ENCODE results near the gene MRPL41.
A peak's percentile ranks its signal among the peaks of the same experiment; 100 is the strongest.

The MRPL41 gene

GRCh38 chr9:137555179-137555578 lies 3.5 kb downstream of the MRPL41 start:
- H3K36me3 ChIP-seq (replicated peaks in 1 of 2; ENCODE audit: control insufficient read depth in 2 of 2, insufficient read depth in 2 of 2, low read length in 2 of 2) = peaks cover 32 to 62% of the 10 kb centered on the region in 2 donors
- H3K4me2 ChIP-seq (ENCODE audit: insufficient read depth, low read length, poor library complexity, severe bottlenecking) = peak overlapping the region; percentile 2
- no peak overlapping the region for H3K9ac ChIP-seq (ENCODE audit: low read depth, low read length, poor library complexity)
- H4K91ac ChIP-seq (ENCODE audit: low read depth, low read length, poor library complexity) = no peak overlapping the region
- no peak overlapping the region for H2BK15ac ChIP-seq (ENCODE audit: low read length)
- no peak overlapping the region for H3K23ac ChIP-seq (ENCODE audit: low read depth, low read length, poor library complexity)
- H3K18ac ChIP-seq (ENCODE audit: low read length) = no peak overlapping the region
- no peak overlapping the region for H2BK120ac ChIP-seq (ENCODE audit: low read depth, low read length)
- no peak overlapping the region for H2BK12ac ChIP-seq (ENCODE audit: low read length)
- H3K14ac ChIP-seq (ENCODE audit: low read length) = no peak overlapping the region
- no peak overlapping the region for H3K4ac ChIP-seq (ENCODE audit: low read length)
- H3K27ac ChIP-seq (replicated peaks; ENCODE audit: low read length) = no peak overlapping the region
- H3K4me3 ChIP-seq (ENCODE audit: low read length in 2 of 2) = peak overlapping the region in 1 of 2 donors; percentile 53
- H3K79me1 ChIP-seq (ENCODE audit: low read depth, low read length) = peaks cover 5% of the 10 kb centered on the region
- WGBS, 2 donors (ENCODE audit: extremely low coverage in 2 of 2, insufficient read length in 2 of 2, insufficient replicate concordance in 1 of 2) = no CpG with 5 or more reads among the region's 10 CpGs
- no peak for DNase-seq (ENCODE audit: low spot score)
- no peak overlapping the region for H4K8ac ChIP-seq (ENCODE audit: low read depth, low read length)
- no peak overlapping the region for H2AK5ac ChIP-seq (ENCODE audit: low read depth, low read length)
- H3K4me1 ChIP-seq (ENCODE audit: control insufficient read depth in 2 of 2, insufficient read depth in 1 of 2, low read depth in 1 of 2, low read length in 2 of 2) = peaks cover 2 to 7% of the 10 kb centered on the region in 2 donors
- H2AFZ ChIP-seq (ENCODE audit: low read length) = no peak overlapping the region
- no peak overlapping the region for H2BK5ac ChIP-seq (ENCODE audit: low read length)
- H3K27me3 ChIP-seq (ENCODE audit: control insufficient read depth in 3 of 3, insufficient read depth in 3 of 3, low read depth in 1 of 3, low read length in 3 of 3) = no peaks in the 10 kb centered on the region
- H3K9me3 ChIP-seq (replicated peaks in 1 of 2; ENCODE audit: control insufficient read depth in 2 of 2, insufficient read depth in 1 of 2, low read depth in 1 of 2, low read length in 2 of 2) = peaks cover 0 to 2% of the 10 kb centered on the region in 2 donors

- H3K4me3 ChIP-seq (ENCODE audit: low read length in 2 of 2) = peak overlapping the region in 1 of 2 donors; percentile 12
- no peak overlapping the region for H2BK5ac ChIP-seq (ENCODE audit: low read length)
- no peak overlapping the region for H3K9ac ChIP-seq (ENCODE audit: low read depth, low read length, poor library complexity)
- H2BK12ac ChIP-seq (ENCODE audit: low read length) = no peak overlapping the region
- no peak overlapping the region for H3K4me2 ChIP-seq (ENCODE audit: insufficient read depth, low read length, poor library complexity, severe bottlenecking)
- H3K14ac ChIP-seq (ENCODE audit: low read length) = no peak overlapping the region
- DNase-seq (ENCODE audit: low spot score) = no peak
- H3K79me1 ChIP-seq (ENCODE audit: low read depth, low read length) = peaks cover 5% of the 10 kb centered on the region
- H3K27me3 ChIP-seq (ENCODE audit: control insufficient read depth in 3 of 3, insufficient read depth in 3 of 3, low read depth in 1 of 3, low read length in 3 of 3) = no peaks in the 10 kb centered on the region
- no peak overlapping the region for H3K4ac ChIP-seq (ENCODE audit: low read length)
- H2BK15ac ChIP-seq (ENCODE audit: low read length) = no peak overlapping the region
- no peak overlapping the region for H4K8ac ChIP-seq (ENCODE audit: low read depth, low read length)
- H3K27ac ChIP-seq (replicated peaks; ENCODE audit: low read length) = no peak overlapping the region
- peaks cover 0 to 2% of the 10 kb centered on the region in 2 donors for H3K9me3 ChIP-seq (replicated peaks in 1 of 2; ENCODE audit: control insufficient read depth in 2 of 2, insufficient read depth in 1 of 2, low read depth in 1 of 2, low read length in 2 of 2)
- H2BK120ac ChIP-seq (ENCODE audit: low read depth, low read length) = no peak overlapping the region
- H4K91ac ChIP-seq (ENCODE audit: low read depth, low read length, poor library complexity) = no peak overlapping the region
- no peak overlapping the region for H2AK5ac ChIP-seq (ENCODE audit: low read depth, low read length)
- H3K36me3 ChIP-seq (replicated peaks in 1 of 2; ENCODE audit: control insufficient read depth in 2 of 2, insufficient read depth in 2 of 2, low read length in 2 of 2) = peaks cover 32 to 68% of the 10 kb centered on the region in 2 donors
- H3K4me1 ChIP-seq (ENCODE audit: control insufficient read depth in 2 of 2, insufficient read depth in 1 of 2, low read depth in 1 of 2, low read length in 2 of 2) = peaks cover 2 to 5% of the 10 kb centered on the region in 2 donors
- no peak overlapping the region for H3K23ac ChIP-seq (ENCODE audit: low read depth, low read length, poor library complexity)
- no peak overlapping the region for H3K18ac ChIP-seq (ENCODE audit: low read length)
- H2AFZ ChIP-seq (ENCODE audit: low read length) = no peak overlapping the region
- no CpG with 5 or more reads among the region's 24 CpGs for WGBS, 2 donors (ENCODE audit: extremely low coverage in 2 of 2, insufficient read length in 2 of 2, insufficient replicate concordance in 1 of 2)
Measured at GRCh38 chr9:137556069-137556838, 4.6 kb downstream of the MRPL41 start.

- Histone ChIP-seq H3K14ac (ENCODE audit: low read length) (no peak overlapping the region), H3K27me3 (ENCODE audit: control insufficient read depth in 3 of 3, insufficient read depth in 3 of 3, low read depth in 1 of 3, low read length in 3 of 3) (no peaks in the 10 kb centered on the region), H3K23ac (ENCODE audit: low read depth, low read length, poor library complexity) (no peak overlapping the region), H3K9ac (ENCODE audit: low read depth, low read length, poor library complexity) (no peak overlapping the region), H2AK5ac (ENCODE audit: low read depth, low read length) (no peak overlapping the region), H2BK5ac (ENCODE audit: low read length) (no peak overlapping the region), H3K9me3 (replicated peaks in 1 of 2; ENCODE audit: control insufficient read depth in 2 of 2, insufficient read depth in 1 of 2, low read depth in 1 of 2, low read length in 2 of 2) (peaks cover 0 to 2% of the 10 kb centered on the region in 2 donors), H4K8ac (ENCODE audit: low read depth, low read length) (no peak overlapping the region), H2BK120ac (ENCODE audit: low read depth, low read length) (no peak overlapping the region), H4K91ac (ENCODE audit: low read depth, low read length, poor library complexity) (no peak overlapping the region), H2BK12ac (ENCODE audit: low read length) (no peak overlapping the region), H3K18ac (ENCODE audit: low read length) (no peak overlapping the region), H3K4me1 (ENCODE audit: control insufficient read depth in 2 of 2, insufficient read depth in 1 of 2, low read depth in 1 of 2, low read length in 2 of 2) (no peaks in the 10 kb centered on the region), H3K79me1 (ENCODE audit: low read depth, low read length) (peaks cover 2% of the 10 kb centered on the region), H3K36me3 (replicated peaks in 1 of 2; ENCODE audit: control insufficient read depth in 2 of 2, insufficient read depth in 2 of 2, low read length in 2 of 2) (peaks cover 33 to 76% of the 10 kb centered on the region in 2 donors), H3K27ac (replicated peaks; ENCODE audit: low read length) (no peak overlapping the region), H2BK15ac (ENCODE audit: low read length) (no peak overlapping the region), H3K4me3 (ENCODE audit: low read length in 2 of 2) (no peak overlapping the region), H3K4ac (ENCODE audit: low read length) (no peak overlapping the region), H2AFZ (ENCODE audit: low read length) (no peak overlapping the region), H3K4me2 (ENCODE audit: insufficient read depth, low read length, poor library complexity, severe bottlenecking) (no peak overlapping the region)
- DNase-seq (ENCODE audit: low spot score) = no peak
- WGBS, 2 donors (ENCODE audit: extremely low coverage in 2 of 2, insufficient read length in 2 of 2, insufficient replicate concordance in 1 of 2) = no CpG with 5 or more reads among the region's 4 CpGs
Measured at GRCh38 chr9:137558127-137558526, 6.4 kb downstream of the MRPL41 start.

- H2BK12ac ChIP-seq (ENCODE audit: low read length) = no peak overlapping the region
- no peak overlapping the region for H4K91ac ChIP-seq (ENCODE audit: low read depth, low read length, poor library complexity)
- H3K4ac ChIP-seq (ENCODE audit: low read length) = no peak overlapping the region
- H3K79me1 ChIP-seq (ENCODE audit: low read depth, low read length) = peaks cover 3% of the 10 kb centered on the region
- H2BK15ac ChIP-seq (ENCODE audit: low read length) = no peak overlapping the region
- no peak overlapping the region for H3K23ac ChIP-seq (ENCODE audit: low read depth, low read length, poor library complexity)
- peaks cover 0 to 2% of the 10 kb centered on the region in 2 donors for H3K9me3 ChIP-seq (replicated peaks in 1 of 2; ENCODE audit: control insufficient read depth in 2 of 2, insufficient read depth in 1 of 2, low read depth in 1 of 2, low read length in 2 of 2)
- H3K14ac ChIP-seq (ENCODE audit: low read length) = no peak overlapping the region
- no peak overlapping the region for H3K9ac ChIP-seq (ENCODE audit: low read depth, low read length, poor library complexity)
- H2BK5ac ChIP-seq (ENCODE audit: low read length) = no peak overlapping the region
- H4K8ac ChIP-seq (ENCODE audit: low read depth, low read length) = no peak overlapping the region
- peaks cover 25 to 55% of the 10 kb centered on the region in 2 donors for H3K36me3 ChIP-seq (replicated peaks in 1 of 2; ENCODE audit: control insufficient read depth in 2 of 2, insufficient read depth in 2 of 2, low read length in 2 of 2)
- no peak overlapping the region for H3K18ac ChIP-seq (ENCODE audit: low read length)
- WGBS, 2 donors (ENCODE audit: extremely low coverage in 2 of 2, insufficient read length in 2 of 2, insufficient replicate concordance in 1 of 2) = no CpG with 5 or more reads among the region's 10 CpGs
- H2BK120ac ChIP-seq (ENCODE audit: low read depth, low read length) = no peak overlapping the region
- H3K27me3 ChIP-seq (ENCODE audit: control insufficient read depth in 3 of 3, insufficient read depth in 3 of 3, low read depth in 1 of 3, low read length in 3 of 3) = no peaks in the 10 kb centered on the region
- H2AFZ ChIP-seq (ENCODE audit: low read length) = no peak overlapping the region
- H2AK5ac ChIP-seq (ENCODE audit: low read depth, low read length) = no peak overlapping the region
- H3K27ac ChIP-seq (replicated peaks; ENCODE audit: low read length) = no peak overlapping the region
- no peak for DNase-seq (ENCODE audit: low spot score)
- peak overlapping the region in 1 of 2 donors; percentile 43 for H3K4me3 ChIP-seq (ENCODE audit: low read length in 2 of 2)
- no peaks in the 10 kb centered on the region for H3K4me1 ChIP-seq (ENCODE audit: control insufficient read depth in 2 of 2, insufficient read depth in 1 of 2, low read depth in 1 of 2, low read length in 2 of 2)
- H3K4me2 ChIP-seq (ENCODE audit: insufficient read depth, low read length, poor library complexity, severe bottlenecking) = no peak overlapping the region
Measured at GRCh38 chr9:137564134-137564533, 12.5 kb downstream of the MRPL41 start.
